ENCODE results near the gene BRDT.

DNA sequence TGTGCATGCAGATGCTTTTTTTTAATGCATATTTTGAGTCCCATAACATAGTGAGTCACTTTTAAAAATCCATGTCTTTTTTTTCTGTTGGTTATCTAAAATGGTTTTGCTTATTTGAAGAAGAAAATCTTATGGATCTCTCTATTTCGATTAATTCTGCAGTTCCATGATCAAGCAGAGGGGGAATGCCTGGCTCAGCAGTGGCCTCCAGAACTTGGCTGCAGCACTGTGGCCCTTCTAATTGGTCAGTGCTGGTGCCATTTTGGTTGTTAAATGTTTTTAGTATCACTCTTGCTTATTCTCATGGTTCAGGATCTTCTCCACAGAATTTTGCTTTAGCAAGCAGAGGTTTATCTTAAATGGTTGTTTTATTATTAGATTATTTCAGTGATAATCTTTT lies 91.8 kb downstream of the BRDT start:
- TF ChIP-seq, protein P1, sequence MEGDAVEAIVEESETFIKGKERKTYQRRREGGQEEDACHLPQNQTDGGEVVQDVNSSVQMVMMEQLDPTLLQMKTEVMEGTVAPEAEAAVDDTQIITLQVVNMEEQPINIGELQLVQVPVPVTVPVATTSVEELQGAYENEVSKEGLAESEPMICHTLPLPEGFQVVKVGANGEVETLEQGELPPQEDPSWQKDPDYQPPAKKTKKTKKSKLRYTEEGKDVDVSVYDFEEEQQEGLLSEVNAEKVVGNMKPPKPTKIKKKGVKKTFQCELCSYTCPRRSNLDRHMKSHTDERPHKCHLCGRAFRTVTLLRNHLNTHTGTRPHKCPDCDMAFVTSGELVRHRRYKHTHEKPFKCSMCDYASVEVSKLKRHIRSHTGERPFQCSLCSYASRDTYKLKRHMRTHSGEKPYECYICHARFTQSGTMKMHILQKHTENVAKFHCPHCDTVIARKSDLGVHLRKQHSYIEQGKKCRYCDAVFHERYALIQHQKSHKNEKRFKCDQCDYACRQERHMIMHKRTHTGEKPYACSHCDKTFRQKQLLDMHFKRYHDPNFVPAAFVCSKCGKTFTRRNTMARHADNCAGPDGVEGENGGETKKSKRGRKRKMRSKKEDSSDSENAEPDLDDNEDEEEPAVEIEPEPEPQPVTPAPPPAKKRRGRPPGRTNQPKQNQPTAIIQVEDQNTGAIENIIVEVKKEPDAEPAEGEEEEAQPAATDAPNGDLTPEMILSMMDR (IDR thresholded peaks at IDR 0.05), result no peak
- no peak for TF ChIP-seq POLR2AphosphoS5 (IDR thresholded peaks at IDR 0.05; ENCODE audit: low read depth, low read length)

Data from Panc1 (cell line).